ENCODE data around the gene CAMSAP1. TPM values are rescaled to one million over a fixed set of nuclear protein-coding genes. Genes with fewer than 3 reads are reported as not detected.
"Not testable (repeated sequence)": the region's sequence is repeated elsewhere in the genome, so short reads cannot be mapped to it uniquely, and the experiment has no call there.

Gene CAMSAP1
- total and polyA plus RNA-seq, 4 donors: 5.0 to 29.8 (median 15.1) TPM

- H3K9ac ChIP-seq (ENCODE audit: insufficient read depth in 1 of 2, low read length in 2 of 2): no peak overlapping the region
- DNase-seq: no peak
- peaks cover 0 to 4% (median 0%) of the 10 kb centered on the region in 4 donors for H3K36me3 ChIP-seq (ENCODE audit: control insufficient read depth in 4 of 4, insufficient read depth in 4 of 4, low read length in 4 of 4)
- peaks cover 12 to 36% (median 18%) of the 10 kb centered on the region in 5 donors for H3K4me1 ChIP-seq (ENCODE audit: control insufficient read depth in 5 of 5, insufficient read depth in 5 of 5, low read length in 5 of 5)
- no peaks in the 10 kb centered on the region for H3K27me3 ChIP-seq (ENCODE audit: control insufficient read depth in 3 of 3, insufficient read depth in 3 of 3, low read length in 2 of 3)
- H3K4me3 ChIP-seq: no peak overlapping the region
- TF ChIP-seq, protein P1, sequence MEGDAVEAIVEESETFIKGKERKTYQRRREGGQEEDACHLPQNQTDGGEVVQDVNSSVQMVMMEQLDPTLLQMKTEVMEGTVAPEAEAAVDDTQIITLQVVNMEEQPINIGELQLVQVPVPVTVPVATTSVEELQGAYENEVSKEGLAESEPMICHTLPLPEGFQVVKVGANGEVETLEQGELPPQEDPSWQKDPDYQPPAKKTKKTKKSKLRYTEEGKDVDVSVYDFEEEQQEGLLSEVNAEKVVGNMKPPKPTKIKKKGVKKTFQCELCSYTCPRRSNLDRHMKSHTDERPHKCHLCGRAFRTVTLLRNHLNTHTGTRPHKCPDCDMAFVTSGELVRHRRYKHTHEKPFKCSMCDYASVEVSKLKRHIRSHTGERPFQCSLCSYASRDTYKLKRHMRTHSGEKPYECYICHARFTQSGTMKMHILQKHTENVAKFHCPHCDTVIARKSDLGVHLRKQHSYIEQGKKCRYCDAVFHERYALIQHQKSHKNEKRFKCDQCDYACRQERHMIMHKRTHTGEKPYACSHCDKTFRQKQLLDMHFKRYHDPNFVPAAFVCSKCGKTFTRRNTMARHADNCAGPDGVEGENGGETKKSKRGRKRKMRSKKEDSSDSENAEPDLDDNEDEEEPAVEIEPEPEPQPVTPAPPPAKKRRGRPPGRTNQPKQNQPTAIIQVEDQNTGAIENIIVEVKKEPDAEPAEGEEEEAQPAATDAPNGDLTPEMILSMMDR (IDR thresholded peaks at IDR 0.05; ENCODE audit: control extremely low read depth, extremely low read depth): no peak
- no peak for ATAC-seq (ENCODE audit: insufficient read depth, low FRiP score)
- H3K27ac ChIP-seq (ENCODE audit: low read depth in 1 of 2, low read length in 1 of 2): no peak overlapping the region
- H3K9me3 ChIP-seq (ENCODE audit: control insufficient read depth in 4 of 4, insufficient read depth in 3 of 4, low read length in 3 of 4): peaks cover 0 to 4% (median 0%) of the 10 kb centered on the region in 4 donors
- WGBS, 2 donors: 74 to 91% methylated on average over 1 of the region's 1 CpG
These were observed 14.2 kb downstream of the CAMSAP1 start for GRCh38 chr9:135893104-135893503.

DNA sequence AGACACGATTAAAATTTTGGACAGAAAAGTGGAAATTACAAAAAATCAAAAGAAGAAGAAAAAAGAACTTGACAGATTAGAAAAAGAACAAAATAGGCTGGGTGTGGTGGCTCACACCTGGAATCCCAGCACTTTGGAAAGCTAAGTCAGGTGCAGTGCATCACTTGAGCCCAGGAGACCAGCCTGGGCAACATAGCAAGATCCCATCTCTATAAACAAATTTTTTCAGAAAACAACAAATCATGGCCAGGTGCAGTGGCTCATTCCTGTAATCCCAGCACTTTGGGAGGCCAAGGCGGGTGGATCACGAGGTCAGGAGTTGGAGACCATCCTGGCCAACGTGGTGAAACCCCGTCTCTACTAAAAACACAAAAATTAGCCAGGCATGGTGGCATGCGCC, 15.0 kb downstream of the CAMSAP1 start:
- peaks cover 16 to 43% (median 20%) of the 10 kb centered on the region in 5 donors for H3K4me1 ChIP-seq (ENCODE audit: control insufficient read depth in 5 of 5, insufficient read depth in 5 of 5, low read length in 5 of 5)

DNA sequence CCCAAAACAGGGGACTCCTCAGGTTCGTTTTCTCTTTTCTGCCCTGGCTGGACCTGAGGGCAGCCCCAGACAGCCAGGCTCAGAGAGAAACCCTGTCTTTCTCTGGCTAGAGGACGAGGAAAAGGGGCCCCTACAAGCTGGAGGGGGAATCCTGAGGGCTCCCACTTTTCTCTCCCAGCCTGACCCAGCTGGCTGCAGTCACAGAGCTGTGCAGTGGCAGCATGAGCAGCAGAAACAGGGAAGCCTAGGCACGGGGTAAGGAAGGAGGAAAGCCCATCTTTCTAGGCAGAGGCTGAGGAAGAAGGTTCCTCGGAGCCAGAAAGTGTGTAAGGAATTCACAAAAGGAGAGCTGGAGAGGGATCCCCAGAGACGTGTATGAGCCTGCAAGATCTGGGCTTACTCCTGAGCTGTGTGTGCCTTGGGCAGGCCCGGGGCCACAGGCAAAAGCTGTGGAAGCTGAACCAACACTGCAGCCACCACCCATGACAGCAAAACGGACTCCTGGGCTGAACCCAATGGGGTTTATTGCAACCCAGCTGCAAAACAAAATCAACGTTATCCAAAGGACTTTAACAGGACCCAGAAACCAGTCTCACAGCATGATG, 16.2 kb downstream of the CAMSAP1 start:
- H3K4me1 ChIP-seq (ENCODE audit: control insufficient read depth in 5 of 5, insufficient read depth in 5 of 5, low read length in 5 of 5): peaks cover 16 to 43% (median 21%) of the 10 kb centered on the region in 5 donors
- no peaks in the 10 kb centered on the region for H3K27me3 ChIP-seq (ENCODE audit: control insufficient read depth in 3 of 3, insufficient read depth in 3 of 3, low read length in 2 of 3)
- DNase-seq: peak in 2 of 3 donors; percentile 32 to 51
- H3K4me3 ChIP-seq: no peak overlapping the region
- 76 to 80% methylated on average over 8 of the region's 8 CpGs for WGBS, 2 donors
- ATAC-seq (ENCODE audit: insufficient read depth, low FRiP score): no peak
- H3K36me3 ChIP-seq (ENCODE audit: control insufficient read depth in 4 of 4, insufficient read depth in 4 of 4, low read length in 4 of 4): no peaks in the 10 kb centered on the region
- peaks cover 0 to 4% (median 0%) of the 10 kb centered on the region in 4 donors for H3K9me3 ChIP-seq (ENCODE audit: control insufficient read depth in 4 of 4, insufficient read depth in 3 of 4, low read length in 3 of 4)
- no peak overlapping the region for H3K27ac ChIP-seq (ENCODE audit: low read depth in 1 of 2, low read length in 1 of 2)
- TF ChIP-seq, protein P1 (IDR thresholded peaks at IDR 0.05; ENCODE audit: control extremely low read depth, extremely low read depth): no peak
- no peak overlapping the region for H3K9ac ChIP-seq (ENCODE audit: insufficient read depth in 1 of 2, low read length in 2 of 2)

More for the DNA sequence above, 15.0 kb downstream of the CAMSAP1 start:
- H3K4me3 ChIP-seq; H3K27ac ChIP-seq (ENCODE audit: low read depth in 1 of 2, low read length in 1 of 2); H3K9ac ChIP-seq (ENCODE audit: insufficient read depth in 1 of 2, low read length in 2 of 2); H3K27me3 ChIP-seq (ENCODE audit: control insufficient read depth in 3 of 3, insufficient read depth in 3 of 3, low read length in 2 of 3); H3K9me3 ChIP-seq (ENCODE audit: control insufficient read depth in 4 of 4, insufficient read depth in 3 of 4, low read length in 3 of 4); H3K36me3 ChIP-seq (ENCODE audit: control insufficient read depth in 4 of 4, insufficient read depth in 4 of 4, low read length in 4 of 4); DNase-seq; ATAC-seq (ENCODE audit: insufficient read depth, low FRiP score): not testable (repeated sequence)
- WGBS, 2 donors: 95 to 97% methylated on average over 6 of the region's 6 CpGs

- DNase-seq (peak; percentile 41 to 80 (median 68)), ATAC-seq (ENCODE audit: insufficient read depth, low FRiP score) (no peak)
- Histone ChIP-seq H3K27ac (ENCODE audit: low read depth in 1 of 2, low read length in 1 of 2) (no peak overlapping the region), H3K27me3 (ENCODE audit: control insufficient read depth in 3 of 3, insufficient read depth in 3 of 3, low read length in 2 of 3) (no peaks in the 10 kb centered on the region), H3K9ac (ENCODE audit: insufficient read depth in 1 of 2, low read length in 2 of 2) (no peak overlapping the region), H3K4me3 (no peak overlapping the region), H3K36me3 (ENCODE audit: control insufficient read depth in 4 of 4, insufficient read depth in 4 of 4, low read length in 4 of 4) (no peaks in the 10 kb centered on the region), H3K4me1 (ENCODE audit: control insufficient read depth in 5 of 5, insufficient read depth in 5 of 5, low read length in 5 of 5) (peaks cover 16 to 43% (median 21%) of the 10 kb centered on the region in 5 donors), H3K9me3 (ENCODE audit: control insufficient read depth in 4 of 4, insufficient read depth in 3 of 4, low read length in 3 of 4) (peaks cover 0 to 4% (median 0%) of the 10 kb centered on the region in 4 donors)
- TF ChIP-seq, protein P1 (IDR thresholded peaks at IDR 0.05; ENCODE audit: control extremely low read depth, extremely low read depth): no peak
- 68 to 70% methylated on average over 18 of the region's 18 CpGs for WGBS, 2 donors
These were observed 16.9 kb downstream of the CAMSAP1 start for GRCh38 chr9:135890190-135891026.

All from lung (tissue), 12 donors.